IPS-11a (cell line): ENCODE data around the gene MRRF.
"Not testable (repeated sequence)": the region's sequence is repeated elsewhere in the genome, so short reads cannot be mapped to it uniquely, and the experiment has no call there.

Experiments used
- H3K4me3 ChIP-seq: one replicate; pipeline ENCODE4 v1.5.1; 2013; ENCODE audit warnings: low read depth, low read length, control low read depth

MRRF gene

GRCh38 chr9:122274055-122274454 is 9.4 kb downstream of the MRRF start:
- H3K4me3 ChIP-seq, result no peak overlapping the region

- no peak overlapping the region for H3K4me3 ChIP-seq
These were observed 11.4 kb downstream of the MRRF start for GRCh38 chr9:122276096-122276495.

- H3K4me3 ChIP-seq, result no peak overlapping the region
These were observed 12.7 kb downstream of the MRRF start for GRCh38 chr9:122277285-122277897.

DNA sequence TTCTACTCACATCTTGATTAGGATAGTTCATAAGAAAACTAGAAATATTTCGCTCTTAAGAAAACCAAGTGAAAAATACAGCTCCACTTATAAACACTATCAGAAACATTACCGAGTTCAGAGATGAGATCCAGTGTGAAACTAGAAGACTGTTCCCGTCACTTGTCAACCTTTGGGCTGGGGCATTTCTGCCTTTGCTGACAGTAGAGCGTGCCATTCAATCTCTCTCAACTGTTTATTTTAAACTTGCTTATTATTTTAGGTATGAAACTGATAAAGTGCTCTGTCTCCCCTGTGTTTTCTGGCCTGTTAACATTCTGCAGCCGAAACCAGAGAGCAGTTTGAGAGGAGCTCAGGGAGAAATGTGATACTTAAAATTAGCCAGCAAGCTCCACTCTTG is 16.7 kb downstream of the MRRF start:
- H3K4me3 ChIP-seq, result no peak overlapping the region

GRCh38 chr9:122286764-122287163 is 22.1 kb downstream of the MRRF start:
- no peak overlapping the region for H3K4me3 ChIP-seq

DNA sequence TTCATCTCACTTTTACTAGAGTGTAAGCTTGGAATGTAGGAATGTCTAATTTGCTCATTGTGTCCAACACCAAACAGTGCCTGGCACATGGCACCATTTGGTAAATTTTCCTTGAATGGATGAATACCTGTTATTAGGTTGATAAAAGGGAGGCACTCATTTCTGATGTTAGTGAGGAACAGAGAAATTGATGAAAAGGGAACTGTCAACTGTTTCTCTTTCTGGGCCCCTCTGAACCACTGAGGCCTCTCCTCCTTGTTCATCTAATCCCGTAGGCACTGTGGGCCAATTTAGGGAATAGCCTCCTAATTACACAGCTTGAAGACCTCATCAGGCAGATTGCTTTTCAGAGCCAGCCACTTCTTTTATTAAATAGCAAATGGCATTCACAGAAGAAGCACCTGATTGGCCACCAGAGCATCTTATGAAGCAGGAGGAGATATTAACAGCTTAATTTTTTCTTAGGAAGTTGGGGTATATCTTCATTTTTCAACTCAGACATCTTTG is 22.6 kb downstream of the MRRF start:
- H3K4me3 ChIP-seq, result no peak overlapping the region

- H3K4me3 ChIP-seq, result no peak overlapping the region
These were observed 26.8 kb downstream of the MRRF start for GRCh38 chr9:122291458-122291857.

GRCh38 chr9:122294531-122294930 is 29.8 kb downstream of the MRRF start:
- no peak overlapping the region for H3K4me3 ChIP-seq

DNA sequence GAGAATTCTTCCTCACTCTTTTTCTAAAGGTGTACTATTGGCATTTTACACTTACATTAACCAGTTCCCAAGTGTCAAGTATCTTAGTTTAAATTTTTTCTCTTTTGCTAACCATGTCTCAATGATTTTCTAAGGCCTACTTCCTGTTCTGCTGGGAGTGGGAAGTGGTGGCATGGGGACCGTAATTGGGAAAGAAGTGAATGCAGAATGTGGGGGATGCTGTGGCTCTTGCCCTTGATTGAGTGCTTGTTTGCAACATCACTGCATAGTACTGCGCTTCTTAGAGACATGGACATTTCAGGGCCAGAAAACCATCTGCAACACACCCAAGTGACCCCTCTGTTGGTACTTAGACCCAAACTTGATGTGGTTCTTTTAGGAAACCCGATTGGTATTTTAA is 32.8 kb downstream of the MRRF start:
- H3K4me3 ChIP-seq, result no peak overlapping the region

GRCh38 chr9:122302237-122303093 is 37.8 kb downstream of the MRRF start:
- H3K4me3 ChIP-seq, result no peak overlapping the region

- no peak overlapping the region for H3K4me3 ChIP-seq
These were observed 42.4 kb downstream of the MRRF start for GRCh38 chr9:122307061-122307460.

- no peak overlapping the region for H3K4me3 ChIP-seq
These were observed 43.2 kb downstream of the MRRF start for GRCh38 chr9:122307925-122308324.

GRCh38 chr9:122309861-122310260 is 45.2 kb downstream of the MRRF start:
- H3K4me3 ChIP-seq, result no peak overlapping the region

- H3K4me3 ChIP-seq, result no peak overlapping the region
These were observed 49.5 kb downstream of the MRRF start for GRCh38 chr9:122314165-122314564.

GRCh38 chr9:122315534-122315933 is 50.9 kb downstream of the MRRF start:
- no peak overlapping the region for H3K4me3 ChIP-seq

GRCh38 chr9:122318284-122318683 is 53.6 kb downstream of the MRRF start:
- no peak overlapping the region for H3K4me3 ChIP-seq

DNA sequence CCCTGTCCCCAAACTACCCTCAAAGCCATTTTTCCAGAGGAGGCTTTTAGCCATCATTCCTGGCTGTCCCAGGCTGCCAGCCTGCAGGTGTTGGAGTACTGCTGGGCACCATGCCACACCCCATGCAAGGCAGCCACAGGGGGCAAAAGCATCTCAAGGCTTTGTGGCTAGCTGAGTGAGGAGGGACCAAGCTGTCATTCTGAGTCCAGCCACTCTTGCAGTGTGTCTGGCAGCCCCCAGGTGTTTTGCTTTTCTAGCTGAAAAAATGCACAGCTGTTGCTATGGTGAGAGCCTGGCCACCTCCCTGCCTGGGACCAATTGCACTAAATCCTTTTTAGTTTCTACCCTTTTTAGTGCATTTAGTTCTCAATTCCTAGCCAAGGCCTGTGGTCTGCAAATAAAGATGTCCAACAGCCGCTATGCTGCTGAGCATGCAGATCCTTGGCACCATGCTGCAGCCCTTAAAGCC is 55.8 kb downstream of the MRRF start:
- H3K4me3 ChIP-seq, result no peak overlapping the region

- no peak overlapping the region for H3K4me3 ChIP-seq
These were observed 57.9 kb downstream of the MRRF start for GRCh38 chr9:122322553-122322952.

- H3K4me3 ChIP-seq, result not testable (repeated sequence)
These were observed 60.0 kb downstream of the MRRF start for GRCh38 chr9:122324665-122325064.

DNA sequence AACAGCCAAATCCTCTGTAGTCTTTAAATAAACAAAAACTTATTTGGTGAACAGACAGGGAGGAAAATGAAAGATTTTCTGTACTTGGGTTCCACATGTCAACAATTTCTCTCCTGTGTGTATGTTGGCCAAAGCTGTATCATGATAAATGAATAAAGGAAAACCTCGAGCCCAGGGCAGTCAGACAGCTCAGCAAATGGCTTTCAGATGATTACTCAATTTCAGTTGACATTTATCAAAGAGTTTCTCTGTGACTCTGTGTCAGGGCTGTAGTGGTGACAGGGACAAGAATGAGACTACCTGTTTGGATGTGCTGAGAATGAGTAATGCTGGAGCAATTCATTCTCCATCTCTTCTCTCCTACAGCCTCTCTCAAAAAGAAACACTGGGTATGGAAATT is 60.4 kb downstream of the MRRF start:
- no peak overlapping the region for H3K4me3 ChIP-seq

DNA sequence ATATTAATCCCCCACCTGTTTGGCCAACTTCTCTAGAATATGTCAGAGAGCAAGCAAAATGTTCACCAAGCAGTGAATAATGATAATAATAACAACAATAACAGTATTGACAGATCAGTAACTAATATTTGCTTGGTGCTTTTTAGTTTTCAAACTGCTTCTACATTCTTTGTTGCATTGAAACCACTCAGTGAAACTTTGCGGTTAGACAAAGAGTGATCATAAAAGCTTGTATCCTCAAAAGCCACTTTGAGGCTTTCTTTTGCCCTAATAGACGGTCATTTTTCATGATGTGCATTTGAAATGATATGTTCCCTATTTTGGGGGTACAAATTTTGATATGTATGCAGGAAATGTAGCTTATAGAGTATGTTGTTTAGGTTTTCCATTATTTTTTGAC is 62.5 kb downstream of the MRRF start:
- no peak overlapping the region for H3K4me3 ChIP-seq

GRCh38 chr9:122329597-122329996 is 64.9 kb downstream of the MRRF start:
- H3K4me3 ChIP-seq, result no peak overlapping the region
